OCI-LY1 (cell line): Measurements from ENCODE around the gene CKAP2.

Experiments used
- EZH2 ChIP-seq: fragments of 200-600 bp; sonication (generic), shearing (Covaris generic); IDR thresholded peaks from 2 replicates; pipeline ENCODE4 v1.8.0; 2017; ENCODE audit warnings: borderline replicate concordance, mixed run types, mild to moderate bottlenecking, antibody characterized with exemption, low read length, moderate library complexity, mixed read lengths
- TF ChIP-seq, protein P1 (sequence below): fragments of 200-600 bp; sonication (generic), shearing (Covaris generic); IDR thresholded peaks from 2 replicates; pipeline ENCODE4 v1.5.1; 2017; ENCODE audit warnings: mild to moderate bottlenecking, antibody characterized with exemption, low read length, moderate library complexity, mixed read lengths

- TF ChIP-seq, protein P1, sequence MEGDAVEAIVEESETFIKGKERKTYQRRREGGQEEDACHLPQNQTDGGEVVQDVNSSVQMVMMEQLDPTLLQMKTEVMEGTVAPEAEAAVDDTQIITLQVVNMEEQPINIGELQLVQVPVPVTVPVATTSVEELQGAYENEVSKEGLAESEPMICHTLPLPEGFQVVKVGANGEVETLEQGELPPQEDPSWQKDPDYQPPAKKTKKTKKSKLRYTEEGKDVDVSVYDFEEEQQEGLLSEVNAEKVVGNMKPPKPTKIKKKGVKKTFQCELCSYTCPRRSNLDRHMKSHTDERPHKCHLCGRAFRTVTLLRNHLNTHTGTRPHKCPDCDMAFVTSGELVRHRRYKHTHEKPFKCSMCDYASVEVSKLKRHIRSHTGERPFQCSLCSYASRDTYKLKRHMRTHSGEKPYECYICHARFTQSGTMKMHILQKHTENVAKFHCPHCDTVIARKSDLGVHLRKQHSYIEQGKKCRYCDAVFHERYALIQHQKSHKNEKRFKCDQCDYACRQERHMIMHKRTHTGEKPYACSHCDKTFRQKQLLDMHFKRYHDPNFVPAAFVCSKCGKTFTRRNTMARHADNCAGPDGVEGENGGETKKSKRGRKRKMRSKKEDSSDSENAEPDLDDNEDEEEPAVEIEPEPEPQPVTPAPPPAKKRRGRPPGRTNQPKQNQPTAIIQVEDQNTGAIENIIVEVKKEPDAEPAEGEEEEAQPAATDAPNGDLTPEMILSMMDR = no peak
- TF ChIP-seq EZH2 = no peak
Observed at GRCh38 chr13:52461265-52461664, 6.0 kb downstream of the CKAP2 start.
